Testis (tissue), 2 donors: ENCODE data around the gene RPTOR.

Experiments used
- CTCF ChIP-seq, 3 experiments: fragments of 450-650 bp in 2 of 3; fragments of 200-600 bp in 1 of 3; sonication (generic) in 1 of 3; IDR thresholded peaks; one replicate each; pipeline ENCODE4 v1.5.1; 2016 to 2019; ENCODE audit warnings: antibody characterized with exemption in 3 of 3, mild to moderate bottlenecking in 2 of 3, moderate library complexity in 1 of 3
- POLR2A ChIP-seq: fragments of 450-650 bp; IDR thresholded peaks from one replicate; pipeline ENCODE4 v1.6.1; 2017; ENCODE audit warnings: antibody characterized with exemption, mild to moderate bottlenecking, moderate library complexity

GRCh38 chr17:80890196-80890920 is 345.7 kb downstream of the RPTOR start:
- TF ChIP-seq CTCF (IDR thresholded peaks at IDR 0.05) (no peak), POLR2A (no peak)
